NCI-H2081 (cell line): Measurements from ENCODE around the gene LTBP2.

Experiments
- DNase-seq, 2 experiments: peaks; one replicate each; lab custom pipeline; 2025; lab: John Stamatoyannopoulos, UW

LTBP2 gene

GRCh38 chr14:74526854-74527585 is 85.0 kb downstream of the LTBP2 start:
- DNase-seq, result no peak

DNA sequence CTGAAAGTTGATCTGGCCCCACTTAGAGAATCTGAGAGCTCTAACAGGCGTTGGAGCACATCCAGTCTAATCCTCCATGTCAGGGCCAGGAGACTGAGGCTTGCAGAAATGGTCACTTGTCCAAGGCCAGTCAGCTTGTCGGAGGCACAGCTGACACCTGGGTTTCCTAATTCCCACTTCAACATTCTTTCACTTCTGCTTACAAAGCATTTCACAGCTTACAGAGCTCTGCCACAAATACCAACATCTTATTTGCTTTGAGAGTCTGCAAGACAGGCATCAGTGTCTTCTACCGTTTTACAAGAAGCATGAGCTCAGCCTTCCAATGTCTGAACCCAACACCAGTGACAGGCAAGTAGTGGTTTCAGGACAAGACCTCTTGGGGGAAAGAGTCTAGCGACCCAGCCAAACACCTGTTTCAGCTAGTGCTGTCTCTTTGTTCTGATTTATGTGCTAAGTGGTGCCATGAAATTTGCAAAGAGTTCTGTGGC is 86.6 kb downstream of the LTBP2 start:
- no peak for DNase-seq

DNA sequence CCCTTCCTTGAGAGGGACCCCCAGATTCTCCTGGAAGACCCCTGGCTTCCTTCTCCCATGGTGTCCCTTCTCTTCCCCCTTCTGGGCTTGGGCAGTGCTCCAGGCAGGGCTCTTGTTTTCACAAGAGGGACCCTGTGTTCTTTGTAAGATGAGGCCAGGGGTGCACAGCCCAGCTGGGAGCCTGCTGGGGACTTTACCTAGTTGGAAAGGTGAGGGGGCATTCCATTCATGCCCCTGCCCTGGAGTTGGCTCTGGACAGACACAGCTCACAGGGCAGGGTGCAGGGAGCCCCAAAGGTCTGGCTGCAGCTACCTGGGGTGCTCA is 87.3 kb downstream of the LTBP2 start:
- no peak for DNase-seq

- DNase-seq, result no peak
These were observed 87.8 kb downstream of the LTBP2 start for GRCh38 chr14:74524076-74524811.

DNA sequence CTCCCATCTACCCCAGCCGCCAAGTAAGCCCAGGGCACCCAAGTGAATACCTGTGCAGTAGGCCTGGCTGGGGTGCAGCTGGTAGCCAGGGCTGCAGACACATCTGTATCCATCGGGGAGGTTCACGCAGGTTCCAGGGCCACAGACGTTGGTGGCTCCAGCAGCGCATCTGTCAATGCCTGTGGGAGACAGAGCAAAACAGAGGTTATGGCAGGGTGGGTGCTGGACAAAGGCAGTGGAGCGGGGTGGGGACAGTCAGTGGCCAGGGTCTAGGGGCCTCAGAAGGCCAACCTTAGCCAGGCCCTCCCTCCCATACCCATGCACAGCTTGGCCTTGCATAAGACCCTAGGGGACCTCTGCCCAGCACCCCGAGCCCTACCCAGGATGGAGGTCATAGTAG is 89.3 kb downstream of the LTBP2 start:
- no peak for DNase-seq

GRCh38 chr14:74521756-74522155 is 90.3 kb downstream of the LTBP2 start:
- DNase-seq, result no peak

DNA sequence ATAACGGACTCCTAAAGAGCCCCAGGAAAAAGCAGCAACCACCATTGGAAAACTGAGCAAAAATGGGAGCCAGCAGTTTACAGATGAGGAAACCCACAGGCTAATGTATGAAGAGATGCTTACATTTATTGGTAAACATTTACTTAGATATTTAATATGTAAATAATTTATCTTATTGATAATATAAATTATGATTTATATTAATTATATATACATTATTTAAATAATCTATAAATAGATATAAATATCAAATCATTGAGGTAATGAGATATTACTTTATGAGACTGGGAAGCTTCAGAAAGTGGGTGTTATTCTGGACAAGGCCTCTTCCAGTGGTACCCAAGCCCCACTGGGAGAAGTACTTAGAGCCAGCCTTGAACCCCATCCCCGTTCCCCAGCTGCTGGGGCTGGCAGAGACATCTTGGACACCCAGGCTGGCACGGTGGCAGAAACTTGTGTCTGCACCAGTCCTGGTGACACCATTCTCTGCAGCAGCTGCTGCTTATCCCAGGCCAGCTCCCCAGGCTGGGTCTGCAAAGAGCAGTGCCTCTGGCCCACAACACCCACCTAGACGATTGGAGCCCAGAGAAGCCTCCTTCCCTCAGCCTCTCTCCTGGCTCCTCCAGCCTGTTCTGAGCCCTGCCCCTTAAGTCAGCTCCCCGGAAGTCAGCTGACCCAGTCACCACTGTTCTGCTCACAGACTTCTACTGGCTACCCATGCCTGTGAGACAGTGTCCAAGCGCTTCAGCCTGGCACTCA is 92.5 kb downstream of the LTBP2 start:
- DNase-seq, result no peak

DNA sequence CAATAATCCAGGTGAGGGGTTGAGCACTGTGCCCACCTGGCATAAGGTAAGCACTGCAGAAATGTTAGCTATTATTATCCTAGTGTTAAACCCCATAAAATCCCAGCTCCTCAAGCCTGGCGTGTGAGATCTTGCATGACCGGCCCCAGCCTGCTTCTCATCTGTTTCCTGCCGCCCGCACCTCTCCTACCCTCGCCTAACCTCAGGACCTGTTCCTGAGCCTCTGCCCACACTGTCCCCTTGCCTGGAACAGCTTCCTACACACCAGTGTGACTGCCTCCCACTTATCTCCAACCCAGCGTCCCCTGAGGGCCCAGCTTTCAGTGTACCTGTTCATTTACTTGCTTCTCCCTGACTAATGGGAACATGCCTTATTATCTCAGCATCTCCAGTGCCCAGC is 93.8 kb downstream of the LTBP2 start:
- no peak for DNase-seq

DNA sequence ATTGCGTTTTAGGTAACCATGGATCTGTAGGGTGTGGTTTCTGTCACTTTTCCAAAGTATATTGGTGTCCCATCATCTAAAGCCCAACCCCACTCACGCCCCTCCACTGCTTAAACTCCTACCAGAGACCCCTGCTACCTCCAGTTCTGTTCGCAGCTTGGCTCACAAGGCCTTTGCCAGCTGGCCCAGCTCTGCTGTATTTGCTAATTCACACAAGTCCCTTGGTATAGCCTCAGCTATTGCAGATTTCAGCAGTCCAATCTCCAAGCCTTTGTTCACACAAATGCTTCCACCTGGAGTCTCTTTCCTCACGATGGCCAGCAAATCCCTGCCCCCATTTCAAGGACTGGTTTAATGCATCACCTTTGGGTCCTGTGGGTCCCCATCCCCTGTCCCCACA is 94.3 kb downstream of the LTBP2 start:
- DNase-seq, result no peak

GRCh38 chr14:74516451-74517160 is 95.4 kb downstream of the LTBP2 start:
- DNase-seq, result no peak

GRCh38 chr14:74515891-74516412 is 96.1 kb downstream of the LTBP2 start:
- DNase-seq, result no peak

- DNase-seq, result no peak
These were observed 97.5 kb downstream of the LTBP2 start for GRCh38 chr14:74514471-74514941.

DNA sequence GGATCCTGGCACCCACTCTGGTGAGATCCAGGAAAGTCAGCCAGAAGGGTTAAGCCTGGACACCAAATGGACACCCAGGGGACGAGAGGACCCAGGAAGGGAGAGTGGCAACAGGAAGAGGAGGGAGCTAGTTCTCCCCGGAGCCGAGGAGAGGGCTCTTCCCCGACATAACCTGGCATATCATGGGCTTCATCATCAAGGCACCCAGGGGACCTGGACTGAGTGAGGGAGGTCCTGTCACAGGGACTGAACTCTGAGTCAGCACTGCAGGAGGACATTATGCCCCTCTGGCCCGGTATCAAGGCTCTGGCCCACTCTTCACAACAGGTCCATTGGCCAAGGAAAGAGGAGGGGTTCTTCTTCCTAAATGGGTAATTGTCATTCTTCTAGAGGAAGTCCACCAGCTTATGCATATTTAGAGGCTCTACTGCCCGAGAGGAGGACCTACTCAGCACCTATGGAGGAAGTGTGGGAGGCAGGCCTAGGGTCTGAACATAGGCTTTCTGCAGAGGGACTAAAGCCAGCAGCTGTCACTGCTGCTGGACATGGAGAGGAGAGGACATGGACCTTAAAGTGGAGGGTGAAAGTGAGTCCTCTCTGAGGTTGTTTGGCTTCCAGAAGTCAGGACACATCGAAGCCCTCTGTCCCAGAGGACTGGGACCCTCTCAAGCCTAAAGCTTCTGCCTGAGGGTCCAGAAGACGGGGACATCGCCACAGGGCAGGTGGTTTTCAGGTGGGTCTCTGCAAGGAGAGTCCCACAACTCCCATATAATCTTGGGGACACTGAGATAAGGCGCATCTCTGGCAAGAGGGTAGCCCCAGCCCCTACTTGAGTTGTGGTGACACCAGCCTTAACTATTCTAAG is 99.8 kb downstream of the LTBP2 start:
- DNase-seq, result no peak

GRCh38 chr14:74510959-74511409 is 101.1 kb downstream of the LTBP2 start:
- DNase-seq, result no peak

DNA sequence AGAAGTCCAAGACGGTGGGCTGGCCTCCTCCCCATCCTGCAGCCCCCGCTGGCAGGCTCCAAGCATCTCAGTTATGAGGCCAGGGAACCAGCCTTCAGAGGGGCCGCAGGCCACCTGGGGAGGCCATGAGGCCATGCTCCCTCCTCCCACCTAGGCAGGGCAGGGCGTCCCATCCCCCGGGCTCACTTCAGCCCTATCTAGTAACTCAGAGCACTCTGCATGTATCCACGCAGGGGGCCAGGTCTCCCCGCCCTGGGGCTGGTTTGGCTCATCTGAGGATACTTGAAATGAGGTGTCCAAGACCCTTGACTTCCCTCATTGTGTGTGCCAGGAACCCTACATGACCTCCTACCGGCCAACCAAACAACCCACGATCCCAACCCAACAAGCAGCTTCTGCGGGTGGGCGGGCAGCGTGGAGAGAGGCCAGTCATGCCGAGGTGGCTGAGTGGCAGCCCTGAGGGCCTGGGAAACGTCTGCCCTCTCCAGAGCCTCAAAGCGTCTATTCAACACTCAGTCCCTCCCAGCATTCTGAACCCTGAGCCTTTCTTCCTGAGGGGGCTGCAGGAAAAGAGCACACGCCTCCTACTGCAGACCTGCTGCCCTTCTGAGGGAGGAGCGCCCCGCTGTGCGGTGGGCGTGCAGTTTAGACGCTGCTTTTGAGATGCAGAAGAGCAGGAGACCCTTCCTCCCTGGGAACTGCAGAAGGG is 101.7 kb downstream of the LTBP2 start:
- DNase-seq, result no peak

DNA sequence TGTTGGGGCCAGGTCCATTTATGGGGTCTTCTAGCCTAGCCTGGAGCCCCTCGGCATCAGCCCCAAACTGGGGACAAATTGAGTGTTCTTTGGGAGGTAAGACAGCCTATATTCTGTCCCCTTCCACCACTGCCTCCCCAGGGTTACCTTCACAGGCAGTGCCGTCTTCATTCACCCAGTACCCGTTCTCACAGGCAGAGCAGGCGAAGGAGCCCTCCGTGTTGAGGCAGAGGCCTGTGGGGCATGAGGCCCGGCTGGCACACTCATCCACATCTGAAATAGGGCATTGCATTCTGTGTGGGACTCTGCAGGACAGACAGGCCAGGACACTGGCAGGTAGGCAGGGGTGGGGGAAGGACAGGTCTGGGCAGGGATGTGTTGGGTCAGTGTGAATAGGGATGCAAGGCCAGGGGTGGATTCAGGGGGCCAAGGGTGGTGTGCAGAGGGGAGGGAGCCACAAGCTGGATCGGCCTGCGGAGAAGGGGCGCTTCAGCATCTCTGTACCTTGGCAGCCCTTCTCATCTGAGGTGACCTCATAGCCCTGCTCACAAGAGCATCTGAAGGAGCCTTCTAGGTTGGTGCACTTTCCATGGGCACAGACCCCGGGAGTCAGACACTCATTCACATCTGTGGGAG is 102.3 kb downstream of the LTBP2 start:
- no peak for DNase-seq

DNA sequence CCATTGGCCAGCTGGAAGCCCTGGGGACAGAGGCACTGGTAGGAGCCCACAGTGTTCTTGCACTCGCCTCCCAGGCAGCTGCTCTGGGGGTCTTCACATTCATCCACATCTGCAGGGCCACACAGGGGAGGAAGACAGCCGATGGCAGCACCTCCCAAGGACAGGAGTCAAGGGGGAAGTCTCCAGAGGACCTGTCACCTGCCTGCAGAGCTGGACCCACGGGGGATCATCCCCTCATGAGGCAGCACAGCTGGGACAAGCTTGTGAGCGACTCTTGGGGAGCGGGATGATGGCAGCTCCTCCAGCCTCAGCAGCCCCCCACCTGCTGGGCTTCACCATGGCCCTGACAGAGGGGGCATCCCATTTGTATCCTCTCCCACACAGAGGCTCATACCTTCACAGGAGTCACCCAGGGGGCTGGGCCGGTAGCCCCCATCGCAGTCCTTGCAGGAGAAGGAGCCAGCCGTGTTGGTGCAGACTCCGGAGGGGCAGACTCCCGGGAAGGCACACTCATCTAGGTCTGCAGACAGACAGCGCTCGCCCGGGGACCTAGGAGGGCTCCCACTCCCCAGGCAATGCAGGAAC is 103.1 kb downstream of the LTBP2 start:
- DNase-seq, result no peak

GRCh38 chr14:74508292-74508731 is 103.7 kb downstream of the LTBP2 start:
- peak in 1 of 2 experiments; percentile 1 for DNase-seq

- no peak for DNase-seq
These were observed 104.2 kb downstream of the LTBP2 start for GRCh38 chr14:74507840-74508239.
